Activated naive CD8-positive, alpha-beta T cell (primary cell): ENCODE measurements around the gene RXYLT1.
"Not testable (repeated sequence)": the region's sequence is repeated elsewhere in the genome, so short reads cannot be mapped to it uniquely, and the experiment has no call there.

ENCODE experiments used
- H3K27ac Mint-ChIP-seq: one replicate; pipeline ENCODE4 v1.8.0; 2021; ENCODE audit warnings: mixed read lengths
- H3K27me3 Mint-ChIP-seq: one replicate; pipeline ENCODE4 v1.8.0; 2021; ENCODE audit warnings: mixed read lengths
- H3K36me3 Mint-ChIP-seq: one replicate; pipeline ENCODE4 v1.8.0; 2021; ENCODE audit warnings: mixed read lengths
- H3K4me1 Mint-ChIP-seq: one replicate; pipeline ENCODE4 v1.8.0; 2021; ENCODE audit warnings: low read depth, mixed read lengths
- H3K4me3 Mint-ChIP-seq: one replicate; pipeline ENCODE4 v1.8.0; 2021; ENCODE audit warnings: mild to moderate bottlenecking, mixed read lengths
- H3K9me3 Mint-ChIP-seq: one replicate; pipeline ENCODE4 v1.8.0; 2021; ENCODE audit warnings: low read depth, mixed read lengths

Gene RXYLT1

GRCh38 chr12:63779498-63780481 is at the start of gene RXYLT1:
Gene RXYLT1 (plus strand): TSS chr12:63779909. CDS start chr12:63779961, 52 bp downstream.
- H3K9me3 Mint-ChIP-seq: no peaks in the 10 kb centered on the region
- H3K4me3 Mint-ChIP-seq: peak within 1 kb of the TSS; percentile 96
- peaks cover 25% of the 10 kb centered on the region for H3K36me3 Mint-ChIP-seq
- H3K27me3 Mint-ChIP-seq: no peaks in the 10 kb centered on the region
- H3K4me1 Mint-ChIP-seq: peaks cover 35% of the 10 kb centered on the region
- peak within 1 kb of the TSS; percentile 95 for H3K27ac Mint-ChIP-seq

- H3K27me3 Mint-ChIP-seq, H3K4me3 Mint-ChIP-seq, H3K36me3 Mint-ChIP-seq, H3K27ac Mint-ChIP-seq, H3K9me3 Mint-ChIP-seq, H3K4me1 Mint-ChIP-seq: not testable (repeated sequence)
These were observed 46.9 kb upstream of the RXYLT1 start for GRCh38 chr12:63732779-63733178.

GRCh38 chr12:63733585-63733984 is 46.1 kb upstream of the RXYLT1 start:
- H3K36me3 Mint-ChIP-seq, H3K4me1 Mint-ChIP-seq: not testable (repeated sequence)

GRCh38 chr12:63740551-63740950 is 39.2 kb upstream of the RXYLT1 start:
- H3K4me3 Mint-ChIP-seq, H3K4me1 Mint-ChIP-seq, H3K27ac Mint-ChIP-seq, H3K9me3 Mint-ChIP-seq, H3K36me3 Mint-ChIP-seq, H3K27me3 Mint-ChIP-seq: not testable (repeated sequence)

More at GRCh38 chr12:63733585-63733984, 46.1 kb upstream of the RXYLT1 start:
- not testable (repeated sequence) for H3K9me3 Mint-ChIP-seq, H3K27me3 Mint-ChIP-seq, H3K27ac Mint-ChIP-seq, H3K4me3 Mint-ChIP-seq

GRCh38 chr12:63741431-63741830 is 38.3 kb upstream of the RXYLT1 start:
- not testable (repeated sequence) for H3K27me3 Mint-ChIP-seq, H3K9me3 Mint-ChIP-seq, H3K4me1 Mint-ChIP-seq, H3K27ac Mint-ChIP-seq, H3K4me3 Mint-ChIP-seq, H3K36me3 Mint-ChIP-seq

- not testable (repeated sequence) for H3K27ac Mint-ChIP-seq, H3K9me3 Mint-ChIP-seq, H3K4me3 Mint-ChIP-seq, H3K27me3 Mint-ChIP-seq, H3K36me3 Mint-ChIP-seq, H3K4me1 Mint-ChIP-seq
These were observed 35.6 kb upstream of the RXYLT1 start for GRCh38 chr12:63744110-63744509.

GRCh38 chr12:63746470-63746869 is 33.2 kb upstream of the RXYLT1 start:
- not testable (repeated sequence) for H3K4me1 Mint-ChIP-seq, H3K9me3 Mint-ChIP-seq, H3K27ac Mint-ChIP-seq, H3K36me3 Mint-ChIP-seq, H3K4me3 Mint-ChIP-seq, H3K27me3 Mint-ChIP-seq

- H3K9me3 Mint-ChIP-seq, H3K4me3 Mint-ChIP-seq, H3K27ac Mint-ChIP-seq, H3K27me3 Mint-ChIP-seq, H3K4me1 Mint-ChIP-seq, H3K36me3 Mint-ChIP-seq: not testable (repeated sequence)
These were observed 32.6 kb upstream of the RXYLT1 start for GRCh38 chr12:63747136-63747535.

- no peak overlapping the region for H3K4me3 Mint-ChIP-seq
These were observed 32.2 kb upstream of the RXYLT1 start for GRCh38 chr12:63747553-63747952.

GRCh38 chr12:63752283-63752682 is 27.4 kb upstream of the RXYLT1 start:
- Mint-ChIP-seq H3K4me1 (peaks cover 9% of the 10 kb centered on the region), H3K36me3 (peaks cover 2% of the 10 kb centered on the region), H3K9me3 (no peaks in the 10 kb centered on the region), H3K27me3 (peaks cover 7% of the 10 kb centered on the region), H3K27ac (no peak overlapping the region), H3K4me3 (no peak overlapping the region)

More at GRCh38 chr12:63747553-63747952, 32.2 kb upstream of the RXYLT1 start:
- H3K27ac Mint-ChIP-seq: no peak overlapping the region
- H3K4me1 Mint-ChIP-seq: peaks cover 5% of the 10 kb centered on the region
- no peaks in the 10 kb centered on the region for H3K36me3 Mint-ChIP-seq
- no peaks in the 10 kb centered on the region for H3K9me3 Mint-ChIP-seq
- peaks cover 1% of the 10 kb centered on the region for H3K27me3 Mint-ChIP-seq

GRCh38 chr12:63752841-63753240 is 26.9 kb upstream of the RXYLT1 start:
- Mint-ChIP-seq H3K9me3 (no peaks in the 10 kb centered on the region), H3K4me1 (peaks cover 9% of the 10 kb centered on the region), H3K27me3 (peaks cover 7% of the 10 kb centered on the region), H3K4me3 (no peak overlapping the region), H3K27ac (no peak overlapping the region), H3K36me3 (peaks cover 2% of the 10 kb centered on the region)

GRCh38 chr12:63753743-63754142 is 26.0 kb upstream of the RXYLT1 start:
- no peak overlapping the region for H3K27ac Mint-ChIP-seq
- peaks cover 2% of the 10 kb centered on the region for H3K36me3 Mint-ChIP-seq
- H3K27me3 Mint-ChIP-seq: peaks cover 7% of the 10 kb centered on the region
- H3K4me1 Mint-ChIP-seq: peaks cover 9% of the 10 kb centered on the region
- H3K9me3 Mint-ChIP-seq: no peaks in the 10 kb centered on the region
- no peak overlapping the region for H3K4me3 Mint-ChIP-seq

GRCh38 chr12:63764481-63764880 is 15.2 kb upstream of the RXYLT1 start:
- Mint-ChIP-seq H3K4me3 (no peak overlapping the region), H3K27me3 (peaks cover 7% of the 10 kb centered on the region), H3K27ac (no peak overlapping the region), H3K36me3 (no peaks in the 10 kb centered on the region), H3K4me1 (no peaks in the 10 kb centered on the region), H3K9me3 (peaks cover 6% of the 10 kb centered on the region)

GRCh38 chr12:63766498-63766897 is 13.2 kb upstream of the RXYLT1 start:
- Mint-ChIP-seq H3K4me3 (no peak overlapping the region), H3K4me1 (no peaks in the 10 kb centered on the region), H3K27ac (no peak overlapping the region), H3K27me3 (peaks cover 1% of the 10 kb centered on the region), H3K36me3 (peaks cover 6% of the 10 kb centered on the region), H3K9me3 (peaks cover 16% of the 10 kb centered on the region)

GRCh38 chr12:63770375-63770774 is 9.3 kb upstream of the RXYLT1 start:
- Mint-ChIP-seq H3K4me3 (no peak overlapping the region), H3K4me1 (no peaks in the 10 kb centered on the region), H3K36me3 (peaks cover 7% of the 10 kb centered on the region), H3K27ac (no peak overlapping the region), H3K27me3 (no peaks in the 10 kb centered on the region), H3K9me3 (peaks cover 16% of the 10 kb centered on the region)

- peaks cover 23% of the 10 kb centered on the region for H3K4me1 Mint-ChIP-seq
- H3K4me3 Mint-ChIP-seq: no peak overlapping the region
- no peaks in the 10 kb centered on the region for H3K9me3 Mint-ChIP-seq
- no peaks in the 10 kb centered on the region for H3K27me3 Mint-ChIP-seq
- no peak overlapping the region for H3K27ac Mint-ChIP-seq
- H3K36me3 Mint-ChIP-seq: peaks cover 5% of the 10 kb centered on the region
These were observed 2.4 kb upstream of the RXYLT1 start for GRCh38 chr12:63777340-63777739.
